Trophoblast cell (in vitro differentiated cells and primary cell): Measurements from ENCODE around the gene POLQ.

ENCODE experiments used
- DNase-seq, 2 donors: peaks; one replicate each; pipeline ENCODE4 v3.0.0-alpha.2; 2016
- H2AFZ ChIP-seq: 2 replicates; pipeline ENCODE4 v1.6.1; 2013; ENCODE audit warnings: low read length, moderate library complexity, mild to moderate bottlenecking; ENCODE audit not compliant: insufficient read depth, poor library complexity
- H2AK5ac ChIP-seq: 2 replicates; pipeline ENCODE4 v1.6.1; 2013; ENCODE audit warnings: mild to moderate bottlenecking, low read length
- H2BK120ac ChIP-seq: 2 replicates; pipeline ENCODE4 v1.6.1; 2013; ENCODE audit warnings: low read length, mild to moderate bottlenecking, moderate library complexity; ENCODE audit not compliant: insufficient read depth, poor library complexity
- H2BK12ac ChIP-seq: 2 replicates; pipeline ENCODE4 v1.6.1; 2013; ENCODE audit warnings: mild to moderate bottlenecking, low read length, moderate library complexity
- H2BK5ac ChIP-seq: 2 replicates; pipeline ENCODE4 v1.6.1; 2013; ENCODE audit warnings: low read length, low read depth, moderate library complexity, mild to moderate bottlenecking; ENCODE audit not compliant: poor library complexity
- H3K14ac ChIP-seq: 2 replicates; pipeline ENCODE4 v1.6.1; 2013; ENCODE audit warnings: mild to moderate bottlenecking, low read length
- H3K18ac ChIP-seq: 2 replicates; pipeline ENCODE4 v1.6.1; 2013; ENCODE audit warnings: mild to moderate bottlenecking, low read length
- H3K23ac ChIP-seq: 2 replicates; pipeline ENCODE4 v1.6.1; 2013; ENCODE audit warnings: low read length
- H3K27ac ChIP-seq: 2 replicates; pipeline ENCODE4 v1.5.1; 2013; ENCODE audit warnings: low read depth, mild to moderate bottlenecking, inconsistent platforms, low read length, moderate library complexity
- H3K27me3 ChIP-seq: 2 replicates; pipeline ENCODE4 v1.6.1; 2013; ENCODE audit warnings: inconsistent platforms, mild to moderate bottlenecking, low read length, moderate library complexity; ENCODE audit not compliant: insufficient read depth
- H3K36me3 ChIP-seq, 2 experiments: 1 replicate in 1 of 2; 2 replicates in 1 of 2; pipeline ENCODE4 v1.6.1; 2013; ENCODE audit warnings: low read length in 2 of 2, mild to moderate bottlenecking in 2 of 2, moderate library complexity in 1 of 2; ENCODE audit not compliant: insufficient read depth in 2 of 2, control insufficient read depth in 1 of 2
- H3K4ac ChIP-seq: 2 replicates; pipeline ENCODE4 v1.6.1; 2013; ENCODE audit warnings: low read depth, mild to moderate bottlenecking, low read length, moderate library complexity
- H3K4me1 ChIP-seq, 2 experiments: 1 replicate in 1 of 2; 2 replicates in 1 of 2; pipeline ENCODE4 v1.6.1; 2013; ENCODE audit warnings: low read length in 2 of 2, mild to moderate bottlenecking in 2 of 2, moderate library complexity in 1 of 2; ENCODE audit not compliant: insufficient read depth in 2 of 2, control insufficient read depth in 1 of 2
- H3K4me2 ChIP-seq: 2 replicates; pipeline ENCODE4 v1.6.1; 2013; ENCODE audit warnings: inconsistent platforms, mild to moderate bottlenecking, low read length, moderate library complexity
- H3K4me3 ChIP-seq: 2 replicates; pipeline ENCODE4 v1.5.1; 2013; ENCODE audit warnings: mild to moderate bottlenecking, low read depth, low read length, inconsistent platforms
- H3K79me1 ChIP-seq: one replicate; pipeline ENCODE4 v1.6.1; 2013; ENCODE audit warnings: low read length
- H3K79me2 ChIP-seq: 2 replicates; pipeline ENCODE4 v1.6.1; 2013; ENCODE audit warnings: low read length, mild to moderate bottlenecking; ENCODE audit not compliant: control insufficient read depth, insufficient read depth, poor library complexity
- H3K9ac ChIP-seq: 2 replicates; pipeline ENCODE4 v1.6.1; 2013; ENCODE audit warnings: mild to moderate bottlenecking, low read length
- H3K9me3 ChIP-seq: 2 replicates; pipeline ENCODE4 v1.6.1; 2013; ENCODE audit warnings: low read depth, mild to moderate bottlenecking, control low read depth, inconsistent platforms, low read length; ENCODE audit not compliant: insufficient read depth
- H4K12ac ChIP-seq: 2 replicates; pipeline ENCODE4 v1.6.1; 2013; ENCODE audit warnings: low read depth, mild to moderate bottlenecking, low read length, moderate library complexity
- H4K8ac ChIP-seq: 2 replicates; pipeline ENCODE4 v1.6.1; 2013; ENCODE audit warnings: low read depth, mild to moderate bottlenecking, low read length, moderate library complexity
- H4K91ac ChIP-seq: one replicate; pipeline ENCODE4 v1.6.1; 2013; ENCODE audit warnings: low read depth, mild to moderate bottlenecking, low read length, moderate library complexity
- whole genome bisulfite sequencing: extraction: QIAGEN DNeasy Blood & Tissue Kit; methylation state at CpG from one replicate; pipeline ENCODE4 v1.1.7; 2013; ENCODE audit warnings: missing lambda C conversion rate; ENCODE audit not compliant: insufficient read length, insufficient coverage; ENCODE audit errors: extremely low coverage; 5-methylcytosine and 5-hydroxymethylcytosine counted together

POLQ gene

DNA sequence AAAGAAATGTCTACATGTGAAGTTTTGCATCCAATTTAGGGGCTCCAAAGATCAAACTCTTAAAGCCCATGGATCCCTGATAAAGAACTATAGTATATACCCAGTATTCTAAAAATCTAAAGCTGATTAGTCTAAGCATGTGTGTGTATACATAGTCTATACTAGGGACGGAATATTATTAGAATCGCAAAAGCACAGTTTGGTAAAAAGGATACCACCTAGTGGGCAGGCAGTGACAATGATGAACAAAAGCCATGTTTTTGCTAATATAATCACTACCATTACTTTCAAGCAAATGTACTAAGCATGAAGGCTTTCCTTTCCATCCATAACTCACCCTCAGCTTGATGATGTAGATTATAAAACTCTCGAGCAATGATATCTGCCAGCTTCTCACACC lies 16.5 kb downstream of the POLQ start:
- H3K14ac ChIP-seq, result no peak overlapping the region
- H2BK12ac ChIP-seq, result no peak overlapping the region
- no peak overlapping the region for H3K27ac ChIP-seq
- H2BK5ac ChIP-seq, result no peak overlapping the region
- no peak overlapping the region for H3K4me2 ChIP-seq
- H4K8ac ChIP-seq, result no peak overlapping the region
- no peak overlapping the region for H3K9ac ChIP-seq
- H3K36me3 ChIP-seq, result peaks cover 5 to 9% of the 10 kb centered on the region in 2 experiments
- H3K23ac ChIP-seq, result no peak overlapping the region
- H3K4me1 ChIP-seq, result no peaks in the 10 kb centered on the region
- no peaks in the 10 kb centered on the region for H3K79me2 ChIP-seq
- no peak overlapping the region for H3K4ac ChIP-seq
- H3K18ac ChIP-seq, result no peak overlapping the region
- H4K91ac ChIP-seq, result no peak overlapping the region
- H3K4me3 ChIP-seq, result no peak overlapping the region
- no peaks in the 10 kb centered on the region for H3K79me1 ChIP-seq
- peak in 1 of 2 donors; percentile 40 for DNase-seq
- WGBS, result no CpG with 5 or more reads among the region's 3 CpGs
- H2AK5ac ChIP-seq, result no peak overlapping the region
- H2BK120ac ChIP-seq, result no peak overlapping the region
- H2AFZ ChIP-seq, result no peak overlapping the region
- no peaks in the 10 kb centered on the region for H3K9me3 ChIP-seq
- H3K27me3 ChIP-seq, result no peaks in the 10 kb centered on the region
- H4K12ac ChIP-seq, result no peak overlapping the region

DNA sequence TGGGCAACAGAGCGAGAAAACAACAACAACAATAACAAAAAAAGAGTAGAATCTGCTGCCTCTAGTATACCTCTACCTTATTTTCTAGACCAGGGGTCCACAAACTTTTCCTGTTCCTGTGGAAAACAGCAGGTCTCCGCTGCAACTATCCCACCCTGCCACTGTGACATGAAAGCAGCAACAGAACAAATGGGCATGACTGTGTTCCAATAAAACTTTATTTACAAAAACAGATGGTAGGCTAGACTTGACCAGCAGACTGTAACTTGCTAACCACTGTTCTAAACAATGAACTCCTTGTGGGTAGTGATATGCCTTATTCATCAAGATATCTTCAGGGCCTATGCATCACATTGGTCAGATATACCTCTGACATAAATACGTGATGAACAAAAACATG lies 25.3 kb downstream of the POLQ start:
- no peaks in the 10 kb centered on the region for H3K27me3 ChIP-seq
- DNase-seq, result no peak
- no peak overlapping the region for H3K14ac ChIP-seq
- H3K79me2 ChIP-seq, result no peaks in the 10 kb centered on the region
- no peak overlapping the region for H3K4ac ChIP-seq
- no peaks in the 10 kb centered on the region for H3K79me1 ChIP-seq
- H3K36me3 ChIP-seq, result peaks cover 6 to 7% of the 10 kb centered on the region in 2 experiments
- no peak overlapping the region for H4K8ac ChIP-seq
- no peak overlapping the region for H3K4me3 ChIP-seq
- H3K23ac ChIP-seq, result no peak overlapping the region
- H2BK12ac ChIP-seq, result no peak overlapping the region
- H4K91ac ChIP-seq, result no peak overlapping the region
- H3K4me1 ChIP-seq, result no peaks in the 10 kb centered on the region
- no peaks in the 10 kb centered on the region for H3K9me3 ChIP-seq
- H3K4me2 ChIP-seq, result no peak overlapping the region
- H2AK5ac ChIP-seq, result no peak overlapping the region
- no peak overlapping the region for H4K12ac ChIP-seq
- H3K27ac ChIP-seq, result no peak overlapping the region
- no peak overlapping the region for H3K9ac ChIP-seq
- no peak overlapping the region for H2BK5ac ChIP-seq
- no peak overlapping the region for H2BK120ac ChIP-seq
- H2AFZ ChIP-seq, result no peak overlapping the region
- no CpG with 5 or more reads among the region's 3 CpGs for WGBS
- no peak overlapping the region for H3K18ac ChIP-seq

- no peak overlapping the region for H3K4ac ChIP-seq
- H2AFZ ChIP-seq, result no peak overlapping the region
- no peak overlapping the region for H2BK12ac ChIP-seq
- H3K36me3 ChIP-seq, result peaks cover 4 to 13% of the 10 kb centered on the region in 2 experiments
- no peak overlapping the region for H3K14ac ChIP-seq
- H3K79me1 ChIP-seq, result no peaks in the 10 kb centered on the region
- H3K27ac ChIP-seq, result no peak overlapping the region
- H3K4me2 ChIP-seq, result no peak overlapping the region
- H3K4me1 ChIP-seq, result peaks cover 0 to 5% of the 10 kb centered on the region in 2 experiments
- H3K23ac ChIP-seq, result no peak overlapping the region
- no peak overlapping the region for H2BK120ac ChIP-seq
- H3K18ac ChIP-seq, result no peak overlapping the region
- H4K12ac ChIP-seq, result no peak overlapping the region
- no peak overlapping the region for H2AK5ac ChIP-seq
- no peak for DNase-seq
- H3K4me3 ChIP-seq, result no peak overlapping the region
- H3K27me3 ChIP-seq, result no peaks in the 10 kb centered on the region
- no peaks in the 10 kb centered on the region for H3K9me3 ChIP-seq
- H2BK5ac ChIP-seq, result no peak overlapping the region
- WGBS, result no CpG with 5 or more reads among the region's 5 CpGs
- no peaks in the 10 kb centered on the region for H3K79me2 ChIP-seq
- no peak overlapping the region for H4K8ac ChIP-seq
- H4K91ac ChIP-seq, result no peak overlapping the region
- H3K9ac ChIP-seq, result no peak overlapping the region
Measured at GRCh38 chr3:121517953-121518655, 27.7 kb downstream of the POLQ start.

DNA sequence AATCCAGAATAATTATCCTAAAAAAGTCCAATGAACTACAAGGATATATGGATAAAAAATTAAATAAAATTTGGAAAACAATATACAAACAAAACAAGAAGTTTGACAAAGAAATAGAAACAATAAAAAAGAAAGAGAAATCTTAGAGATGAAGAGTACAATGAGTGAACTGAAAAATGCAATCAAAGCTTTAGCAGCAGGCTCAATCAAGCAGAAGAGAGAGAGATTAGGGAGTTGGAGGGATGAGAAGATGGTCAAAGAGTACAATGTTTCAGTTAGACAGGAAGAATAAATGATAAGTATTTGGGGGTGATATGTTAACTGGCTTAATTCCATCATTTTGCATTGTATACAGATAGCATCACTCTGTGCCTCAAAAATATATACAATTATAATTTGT lies 29.9 kb downstream of the POLQ start:
- no peak overlapping the region for H4K8ac ChIP-seq
- H3K4ac ChIP-seq, result no peak overlapping the region
- no peak overlapping the region for H3K9ac ChIP-seq
- no peak overlapping the region for H3K14ac ChIP-seq
- peaks cover 0 to 5% of the 10 kb centered on the region in 2 experiments for H3K4me1 ChIP-seq
- no peak overlapping the region for H3K4me3 ChIP-seq
- no peak overlapping the region for H2BK5ac ChIP-seq
- DNase-seq, result no peak
- H3K18ac ChIP-seq, result no peak overlapping the region
- no peak overlapping the region for H2AK5ac ChIP-seq
- no peak overlapping the region for H2BK120ac ChIP-seq
- no peak overlapping the region for H4K91ac ChIP-seq
- H3K79me1 ChIP-seq, result no peaks in the 10 kb centered on the region
- H3K9me3 ChIP-seq, result no peaks in the 10 kb centered on the region
- no peak overlapping the region for H3K27ac ChIP-seq
- H4K12ac ChIP-seq, result no peak overlapping the region
- H3K27me3 ChIP-seq, result no peaks in the 10 kb centered on the region
- no peak overlapping the region for H3K23ac ChIP-seq
- H2BK12ac ChIP-seq, result no peak overlapping the region
- H3K36me3 ChIP-seq, result peaks cover 4 to 13% of the 10 kb centered on the region in 2 experiments
- H2AFZ ChIP-seq, result no peak overlapping the region
- H3K4me2 ChIP-seq, result no peak overlapping the region
- no peaks in the 10 kb centered on the region for H3K79me2 ChIP-seq
